Activated CD4-positive, alpha-beta T cell treated with anti-CD3 and anti-CD28 coated beads, Interleukin-2, Interleukin-4, amounts not matched to agents 100 ng/mL and 50 ng/mL, durations not matched to agents 16 hours and 8 hours (primary cell): Measurements from ENCODE around the gene STX8.
"Not testable (repeated sequence)": the region's sequence is repeated elsewhere in the genome, so short reads cannot be mapped to it uniquely, and the experiment has no call there.

Experiments used
- DNase-seq: peaks from one replicate; pipeline ENCODE4 v3.0.0-alpha.2; 2020; ENCODE audit warnings: low spot score

Gene STX8

DNA sequence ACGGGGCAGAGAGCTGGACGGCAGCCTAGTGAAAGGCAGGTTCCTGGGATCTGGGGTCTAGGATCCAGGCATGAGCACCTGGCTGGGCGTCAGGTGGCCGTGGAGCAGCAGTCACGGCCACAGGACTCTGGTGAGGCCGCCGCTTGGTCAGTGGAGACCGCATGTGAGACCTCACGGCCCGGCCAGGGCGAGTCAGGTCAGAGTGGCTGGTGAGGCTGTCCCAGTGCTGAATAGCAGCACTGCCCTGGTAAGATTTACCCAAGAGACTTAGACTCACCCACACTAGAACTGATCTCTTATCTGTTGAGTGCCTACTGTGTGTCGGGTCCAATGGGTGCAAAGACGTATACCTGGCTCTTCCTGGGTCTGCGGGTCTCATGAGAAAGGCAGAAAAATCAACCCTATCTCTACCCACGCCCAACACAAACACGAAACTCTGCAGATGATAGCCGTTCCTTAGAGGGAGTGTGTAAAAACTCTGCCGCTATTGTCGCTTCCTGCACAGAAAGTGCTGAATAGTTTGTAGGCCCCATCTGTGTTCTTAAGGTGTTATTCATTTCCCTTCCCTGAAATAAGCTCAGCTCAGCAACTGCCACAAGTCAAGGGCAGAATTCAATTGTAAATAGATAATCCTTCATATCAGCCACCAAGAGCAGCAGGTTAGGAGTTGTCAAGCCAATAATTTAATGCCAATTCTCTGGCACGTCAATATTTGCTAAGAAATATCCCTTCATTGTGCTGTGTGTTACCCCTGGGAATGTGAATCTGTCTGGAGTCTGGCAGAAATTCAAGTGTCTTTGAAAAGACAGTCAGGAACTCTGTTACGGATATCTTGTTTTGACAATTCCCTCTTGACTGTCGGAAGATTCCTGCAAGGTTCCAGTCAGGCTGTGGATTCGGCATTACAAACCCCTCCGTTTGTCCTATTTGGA lies 314.3 kb downstream of the STX8 start:
- no peak for DNase-seq

DNA sequence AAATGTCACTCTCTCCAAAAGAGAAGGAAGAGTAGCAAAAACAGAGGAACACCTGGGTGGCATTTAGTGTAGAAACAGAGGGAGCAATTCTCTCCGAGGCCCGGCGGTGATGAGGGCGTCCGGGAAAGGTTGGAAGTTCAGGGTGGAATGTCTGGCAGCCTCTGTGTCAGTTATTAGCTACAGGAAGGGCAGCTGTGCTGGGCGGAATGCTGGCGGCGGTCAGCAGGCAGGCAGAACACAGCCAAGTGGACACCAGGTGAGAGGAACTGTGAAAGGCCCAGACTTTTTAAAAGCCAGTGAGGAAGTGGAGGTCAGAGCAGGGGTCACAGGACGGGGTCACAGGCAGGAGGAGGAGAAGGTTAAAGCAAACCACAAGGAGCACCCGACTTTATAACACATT lies 316.2 kb downstream of the STX8 start:
- DNase-seq: no peak

- DNase-seq: no peak
These were observed 317.3 kb downstream of the STX8 start for GRCh38 chr17:9258115-9259015.

GRCh38 chr17:9257630-9257965 lies 318.0 kb downstream of the STX8 start:
- DNase-seq: not testable (repeated sequence)

- DNase-seq: no peak
These were observed 318.6 kb downstream of the STX8 start for GRCh38 chr17:9256751-9257629.

DNA sequence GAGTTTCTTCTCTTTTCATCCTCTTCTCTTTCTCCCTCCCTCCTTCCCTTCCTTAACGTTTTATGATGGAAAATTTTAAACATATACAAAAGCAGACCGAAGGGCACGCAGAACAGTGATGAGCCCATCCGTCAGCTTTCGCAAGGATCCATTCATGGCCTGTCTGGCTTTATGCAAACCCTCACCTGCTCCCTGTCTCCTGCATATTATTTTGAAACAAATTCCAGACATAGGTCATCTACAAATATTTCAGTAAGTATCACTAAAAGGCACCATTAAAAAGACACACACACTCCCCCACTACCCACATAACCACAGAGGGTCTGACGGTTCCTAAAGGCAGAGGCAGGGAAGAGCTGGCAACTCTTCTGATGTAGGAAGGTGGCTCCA lies 319.3 kb downstream of the STX8 start:
- no peak for DNase-seq

DNA sequence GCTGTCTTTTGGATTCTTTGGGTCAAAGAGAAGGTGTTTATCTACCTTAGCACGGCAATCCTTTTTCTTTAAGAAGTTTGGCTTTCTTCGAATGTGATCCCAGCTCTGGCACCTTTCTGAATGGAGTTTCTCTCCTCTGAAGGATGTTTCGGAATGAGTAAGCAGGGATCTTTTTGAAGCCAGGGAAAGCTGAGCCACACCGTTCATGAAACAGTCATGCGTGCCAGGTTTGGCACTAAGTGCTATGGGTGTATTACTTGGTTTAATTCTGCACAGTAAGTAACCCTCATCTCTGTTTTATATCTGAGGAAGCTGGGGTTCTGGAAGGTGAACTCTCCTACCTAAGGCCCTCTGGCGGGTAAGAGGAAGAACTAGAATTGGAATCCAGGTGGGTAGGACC lies 319.8 kb downstream of the STX8 start:
- DNase-seq: no peak

- no peak for DNase-seq
These were observed 320.8 kb downstream of the STX8 start for GRCh38 chr17:9254841-9255240.

GRCh38 chr17:9253308-9253707 lies 322.3 kb downstream of the STX8 start:
- DNase-seq: no peak

DNA sequence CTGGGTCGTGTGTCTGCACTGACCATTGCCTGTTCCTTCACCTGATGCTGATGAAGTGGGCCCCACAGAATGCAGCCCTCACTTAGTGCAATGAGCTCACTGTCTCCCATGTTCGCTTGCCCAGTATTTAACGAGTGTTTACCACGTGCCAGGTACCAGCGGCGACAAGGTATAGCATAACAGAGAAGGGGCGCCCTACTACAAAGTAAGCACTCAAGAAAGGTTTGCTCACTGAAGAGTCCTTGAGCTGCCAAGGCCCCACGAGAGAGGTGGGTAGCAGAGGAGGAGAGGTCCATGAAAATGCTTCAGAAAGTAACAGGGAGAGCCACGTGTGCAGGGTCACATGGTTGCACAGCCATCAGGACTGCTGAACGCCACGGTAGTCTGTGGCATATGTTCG lies 324.3 kb downstream of the STX8 start:
- DNase-seq: no peak

GRCh38 chr17:9249245-9249953 lies 326.2 kb downstream of the STX8 start:
- DNase-seq: no peak

GRCh38 chr17:9247401-9247938 lies 328.1 kb downstream of the STX8 start:
- no peak for DNase-seq

DNA sequence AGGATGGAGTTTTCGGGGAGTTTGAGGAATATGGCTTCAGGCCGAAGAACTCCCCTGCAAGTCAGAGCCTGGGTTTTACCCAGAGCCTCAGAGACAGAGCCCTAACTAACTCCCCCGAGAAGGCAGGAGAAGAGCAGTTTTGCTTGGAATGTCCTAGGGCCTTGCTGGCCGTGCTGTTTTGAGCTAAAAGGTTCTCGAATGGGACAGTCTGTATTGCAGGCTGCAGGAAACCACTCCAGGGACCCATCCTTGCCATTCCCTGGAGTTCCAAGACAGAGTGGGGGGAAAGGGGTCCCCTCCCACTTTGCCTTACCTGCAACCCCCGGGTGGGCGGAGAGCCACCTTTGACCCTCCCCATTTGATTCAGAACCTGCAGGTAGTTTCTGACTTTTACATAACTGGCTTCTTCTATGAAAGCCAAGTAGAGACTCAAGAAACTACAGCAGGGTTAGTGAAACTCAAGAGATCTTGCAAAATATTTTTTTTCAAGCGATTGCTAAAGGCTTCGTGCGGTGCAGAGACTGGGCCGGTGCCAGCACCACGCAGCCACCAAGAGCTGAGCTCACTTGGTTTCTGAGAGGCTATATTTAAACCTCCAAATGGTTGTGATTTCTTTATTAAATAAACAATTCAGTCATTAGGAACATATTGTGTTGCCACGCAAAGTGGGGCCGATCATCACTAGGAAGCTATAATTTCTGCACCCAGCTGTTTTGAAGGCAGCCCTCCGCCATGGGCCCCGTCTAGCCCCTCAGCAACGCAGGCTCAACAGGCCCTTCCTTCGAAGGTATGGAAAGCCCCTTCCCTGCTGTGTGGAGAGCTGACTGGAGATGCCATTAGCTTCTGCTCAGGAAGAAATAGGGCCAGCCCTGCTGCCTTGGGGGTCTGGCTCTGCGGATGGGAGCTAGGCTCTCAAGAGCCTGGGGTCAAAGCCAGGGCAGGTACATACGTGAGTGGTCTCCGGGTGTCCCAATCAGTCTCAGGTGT lies 331.3 kb downstream of the STX8 start:
- DNase-seq: no peak

DNA sequence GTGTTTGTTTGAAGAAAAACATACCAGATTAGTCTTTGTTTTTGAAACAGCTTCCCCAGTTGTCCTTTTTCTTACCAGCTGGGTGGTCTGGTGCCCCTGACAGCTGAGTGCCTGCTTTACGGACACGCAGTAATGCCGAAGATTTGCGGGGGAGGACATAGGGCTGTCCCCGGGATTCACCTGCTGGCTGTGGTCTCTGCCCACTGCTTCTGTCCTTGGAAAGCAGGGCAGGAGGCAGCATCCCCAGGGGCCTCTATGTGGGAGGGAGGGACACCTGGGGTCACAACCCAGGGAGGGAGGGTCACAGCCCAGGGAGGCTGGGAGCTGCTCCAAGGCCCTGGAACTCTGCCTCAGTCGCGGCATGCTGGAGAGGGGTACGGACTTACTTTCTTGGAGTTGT lies 332.6 kb downstream of the STX8 start:
- DNase-seq: no peak

- no peak for DNase-seq
These were observed 333.1 kb downstream of the STX8 start for GRCh38 chr17:9242497-9242881.

GRCh38 chr17:9241774-9242496 lies 333.7 kb downstream of the STX8 start:
- no peak for DNase-seq

GRCh38 chr17:9241371-9241712 lies 334.3 kb downstream of the STX8 start:
- DNase-seq: no peak

GRCh38 chr17:9240659-9241370 lies 334.8 kb downstream of the STX8 start:
- no peak for DNase-seq
